ENCODE measurements around the gene ATP2C2. TPM values are rescaled to one million over a fixed set of nuclear protein-coding genes. Genes with fewer than 3 reads are reported as not detected.

ATP2C2 gene
- polyA plus RNA-seq, 1 donor from 2014 or later = not detected

- Mint-ChIP-seq H3K27ac (no peak overlapping the region), H3K27me3 (peaks cover 19% of the 10 kb centered on the region), H3K4me1 (no peaks in the 10 kb centered on the region)
These were observed 58.5 kb downstream of the ATP2C2 start for GRCh38 chr16:84426804-84427203.

GRCh38 chr16:84427553-84427952 is 59.2 kb downstream of the ATP2C2 start:
- Mint-ChIP-seq H3K4me1 (no peaks in the 10 kb centered on the region), H3K9me3 (peaks cover 0 to 12% (median 2%) of the 10 kb centered on the region in 3 donors)

More at GRCh38 chr16:84426804-84427203, 58.5 kb downstream of the ATP2C2 start:
- H3K36me3 Mint-ChIP-seq = peaks cover 2% of the 10 kb centered on the region
- H3K4me3 Mint-ChIP-seq = no peak overlapping the region
- H3K9me3 Mint-ChIP-seq = peaks cover 0 to 12% (median 2%) of the 10 kb centered on the region in 3 donors

GRCh38 chr16:84430860-84431259 is 62.5 kb downstream of the ATP2C2 start:
- H3K4me1 Mint-ChIP-seq = no peaks in the 10 kb centered on the region
- H3K9me3 Mint-ChIP-seq = no peaks in the 10 kb centered on the region
- H3K4me3 Mint-ChIP-seq = no peak overlapping the region
- H3K27me3 Mint-ChIP-seq = peaks cover 13% of the 10 kb centered on the region
- no peak overlapping the region for H3K27ac Mint-ChIP-seq
- no peaks in the 10 kb centered on the region for H3K36me3 Mint-ChIP-seq

More at GRCh38 chr16:84427553-84427952, 59.2 kb downstream of the ATP2C2 start:
- no peak overlapping the region for H3K27ac Mint-ChIP-seq
- peaks cover 19% of the 10 kb centered on the region for H3K27me3 Mint-ChIP-seq
- peaks cover 2% of the 10 kb centered on the region for H3K36me3 Mint-ChIP-seq
- H3K4me3 Mint-ChIP-seq = no peak overlapping the region

- H3K9me3 Mint-ChIP-seq = no peaks in the 10 kb centered on the region
- H3K27me3 Mint-ChIP-seq = peaks cover 4% of the 10 kb centered on the region
- H3K27ac Mint-ChIP-seq = no peak overlapping the region
- no peaks in the 10 kb centered on the region for H3K36me3 Mint-ChIP-seq
- H3K4me1 Mint-ChIP-seq = no peaks in the 10 kb centered on the region
- H3K4me3 Mint-ChIP-seq = no peak overlapping the region
These were observed 66.5 kb downstream of the ATP2C2 start for GRCh38 chr16:84434800-84435199.

- Mint-ChIP-seq H3K27ac (no peak overlapping the region), H3K9me3 (no peaks in the 10 kb centered on the region), H3K4me1 (no peaks in the 10 kb centered on the region), H3K27me3 (no peaks in the 10 kb centered on the region), H3K4me3 (no peak overlapping the region), H3K36me3 (no peaks in the 10 kb centered on the region)
These were observed 67.9 kb downstream of the ATP2C2 start for GRCh38 chr16:84436196-84436595.

GRCh38 chr16:84438971-84439696 is 70.8 kb downstream of the ATP2C2 start:
- H3K36me3 Mint-ChIP-seq = no peaks in the 10 kb centered on the region
- peaks cover 12% of the 10 kb centered on the region for H3K27me3 Mint-ChIP-seq
- no peaks in the 10 kb centered on the region for H3K9me3 Mint-ChIP-seq
- H3K4me1 Mint-ChIP-seq = peaks cover 0 to 2% (median 0%) of the 10 kb centered on the region in 3 donors
- H3K27ac Mint-ChIP-seq = no peak overlapping the region
- H3K4me3 Mint-ChIP-seq = no peak overlapping the region

GRCh38 chr16:84442416-84443145 is 74.2 kb downstream of the ATP2C2 start:
- Mint-ChIP-seq H3K4me3 (no peak overlapping the region), H3K36me3 (no peaks in the 10 kb centered on the region), H3K27ac (no peak overlapping the region), H3K27me3 (peaks cover 21% of the 10 kb centered on the region), H3K9me3 (no peaks in the 10 kb centered on the region), H3K4me1 (peaks cover 0 to 2% (median 0%) of the 10 kb centered on the region in 3 donors)

- Mint-ChIP-seq H3K27ac (no peak overlapping the region), H3K36me3 (no peaks in the 10 kb centered on the region), H3K27me3 (peaks cover 21% of the 10 kb centered on the region)
These were observed 74.9 kb downstream of the ATP2C2 start for GRCh38 chr16:84443166-84443802.

GRCh38 chr16:84444476-84444875 is 76.1 kb downstream of the ATP2C2 start:
- Mint-ChIP-seq H3K27me3 (peaks cover 21% of the 10 kb centered on the region), H3K27ac (no peak overlapping the region), H3K4me1 (peaks cover 0 to 2% (median 0%) of the 10 kb centered on the region in 3 donors), H3K36me3 (no peaks in the 10 kb centered on the region), H3K4me3 (no peak overlapping the region), H3K9me3 (no peaks in the 10 kb centered on the region)

More at GRCh38 chr16:84443166-84443802, 74.9 kb downstream of the ATP2C2 start:
- Mint-ChIP-seq H3K4me3 (no peak overlapping the region), H3K9me3 (no peaks in the 10 kb centered on the region), H3K4me1 (peaks cover 0 to 2% (median 0%) of the 10 kb centered on the region in 3 donors)

GRCh38 chr16:84446084-84446483 is 77.7 kb downstream of the ATP2C2 start:
- H3K4me3 Mint-ChIP-seq = no peak overlapping the region
- H3K4me1 Mint-ChIP-seq = peaks cover 0 to 2% (median 0%) of the 10 kb centered on the region in 3 donors
- peaks cover 0 to 1% (median 0%) of the 10 kb centered on the region in 3 donors for H3K9me3 Mint-ChIP-seq
- peaks cover 24% of the 10 kb centered on the region for H3K27me3 Mint-ChIP-seq
- no peaks in the 10 kb centered on the region for H3K36me3 Mint-ChIP-seq
- H3K27ac Mint-ChIP-seq = no peak overlapping the region

GRCh38 chr16:84446596-84447392 is 78.5 kb downstream of the ATP2C2 start:
- no peak overlapping the region for H3K27ac Mint-ChIP-seq
- peaks cover 22% of the 10 kb centered on the region for H3K27me3 Mint-ChIP-seq
- H3K36me3 Mint-ChIP-seq = no peaks in the 10 kb centered on the region
- H3K4me1 Mint-ChIP-seq = peaks cover 0 to 2% (median 0%) of the 10 kb centered on the region in 3 donors
- peaks cover 0 to 1% (median 0%) of the 10 kb centered on the region in 3 donors for H3K9me3 Mint-ChIP-seq
- H3K4me3 Mint-ChIP-seq = no peak overlapping the region

- Mint-ChIP-seq H3K4me1 (no peaks in the 10 kb centered on the region), H3K27ac (no peak overlapping the region), H3K4me3 (no peak overlapping the region), H3K9me3 (peaks cover 0 to 1% (median 0%) of the 10 kb centered on the region in 3 donors), H3K36me3 (no peaks in the 10 kb centered on the region), H3K27me3 (peaks cover 16% of the 10 kb centered on the region)
These were observed 80.1 kb downstream of the ATP2C2 start for GRCh38 chr16:84448444-84448843.

GRCh38 chr16:84449156-84450140 is 81.1 kb downstream of the ATP2C2 start:
- peaks cover 0 to 1% (median 0%) of the 10 kb centered on the region in 3 donors for H3K9me3 Mint-ChIP-seq
- no peaks in the 10 kb centered on the region for H3K4me1 Mint-ChIP-seq
- no peak overlapping the region for H3K4me3 Mint-ChIP-seq
- H3K27ac Mint-ChIP-seq = no peak overlapping the region
- no peaks in the 10 kb centered on the region for H3K36me3 Mint-ChIP-seq
- H3K27me3 Mint-ChIP-seq = peaks cover 11% of the 10 kb centered on the region
